IMR-90 (cell line): ENCODE measurements around the gene DPYD. TPM values are rescaled to one million over a fixed set of nuclear protein-coding genes. Genes with fewer than 3 reads are reported as not detected.

Experiments used
- ATAC-seq: fragments of 200-7000 bp; cut with Tn5 transposase; 2 replicates; pipeline ENCODE4 v1.9.1; 2020; ENCODE audit warnings: low read depth, mild to moderate bottlenecking, moderate library complexity
- BruUV-seq: library from RNA; stranded (reverse); fragments of 400-500 nt; replicated peaks from 2 replicates; lab custom pipeline; 2021; lab: Mats Ljungman, UMichigan
- CTCF ChIA-PET: fragments of 300-600 bp; formaldehyde crosslinking; extraction: SDS; loops from one replicate; lab custom pipeline; 2021; ENCODE audit warnings: antibody characterized with exemption; lab: Yijun Ruan, JAX
- POLR2A ChIA-PET: fragments of 300-600 bp; sonication (Branson Sonifier 250); formaldehyde crosslinking; loops from one replicate; lab custom pipeline; 2022; ENCODE audit warnings: antibody characterized with exemption; ENCODE audit not compliant: unreplicated experiment; lab: Charles Lee
- DNase-seq: peaks from one replicate; pipeline ENCODE4 v3.0.0; 2013
- H2AFZ ChIP-seq: replicated peaks from 2 replicates; pipeline ENCODE3; 2013; ENCODE audit warnings: low read length, mild to moderate bottlenecking; ENCODE audit not compliant: poor library complexity
- H2AK5ac ChIP-seq: 2 replicates; pipeline ENCODE4 v1.6.1; 2013; ENCODE audit warnings: low read depth, low read length, inconsistent platforms
- H2AK9ac ChIP-seq: replicated peaks from 2 replicates; pipeline ENCODE3; 2013; ENCODE audit warnings: mild to moderate bottlenecking, low read depth, low read length, moderate library complexity; ENCODE audit not compliant: poor library complexity
- H2BK120ac ChIP-seq: 2 replicates; pipeline ENCODE4 v1.6.1; 2013; ENCODE audit warnings: low read depth, low read length, inconsistent platforms
- H2BK15ac ChIP-seq: 3 replicates; pipeline ENCODE4 v1.6.1; 2013; ENCODE audit warnings: low read depth, low read length, inconsistent platforms
- H2BK20ac ChIP-seq: 2 replicates; pipeline ENCODE4 v1.6.1; 2013; ENCODE audit warnings: low read depth, mild to moderate bottlenecking, inconsistent platforms, low read length, moderate library complexity
- H2BK5ac ChIP-seq: 2 replicates; pipeline ENCODE4 v1.6.1; 2013; ENCODE audit warnings: mild to moderate bottlenecking, low read depth, low read length, inconsistent platforms; ENCODE audit not compliant: poor library complexity, severe bottlenecking
- H3K14ac ChIP-seq: replicated peaks from 2 replicates; pipeline ENCODE4 v1.6.1; 2013; ENCODE audit warnings: low read depth, low read length, inconsistent platforms
- H3K18ac ChIP-seq: 2 replicates; pipeline ENCODE4 v1.6.1; 2013; ENCODE audit warnings: low read depth, low read length, control low read depth
- H3K23ac ChIP-seq: 2 replicates; pipeline ENCODE4 v1.6.1; 2013; ENCODE audit warnings: low read depth, low read length, inconsistent platforms
- H3K27ac ChIP-seq: 2 replicates; pipeline ENCODE4 v1.5.1; 2013; ENCODE audit warnings: mild to moderate bottlenecking, control low read depth, low read length; ENCODE audit not compliant: insufficient read depth
- H3K27me3 ChIP-seq: 2 replicates; pipeline ENCODE4 v1.6.1; 2013; ENCODE audit warnings: low read length; ENCODE audit not compliant: control insufficient read depth, insufficient read depth
- H3K36me3 ChIP-seq: 2 replicates; pipeline ENCODE4 v1.6.1; 2013; ENCODE audit warnings: low read length, mixed read lengths; ENCODE audit not compliant: control insufficient read depth, insufficient read depth
- H3K4ac ChIP-seq: 2 replicates; pipeline ENCODE4 v1.6.1; 2013; ENCODE audit warnings: low read depth, low read length, inconsistent platforms
- H3K4me1 ChIP-seq: 2 replicates; pipeline ENCODE4 v1.6.1; 2013; ENCODE audit warnings: low read length, mixed read lengths; ENCODE audit not compliant: control insufficient read depth, insufficient read depth
- H3K4me2 ChIP-seq: 2 replicates; pipeline ENCODE4 v1.6.1; 2013; ENCODE audit warnings: low read depth, mild to moderate bottlenecking, control low read depth, low read length, moderate library complexity
- H3K4me3 ChIP-seq: 2 replicates; pipeline ENCODE4 v1.5.1; 2013; ENCODE audit warnings: low read depth, mild to moderate bottlenecking, control low read depth, low read length, moderate library complexity; ENCODE audit not compliant: insufficient read depth
- H3K56ac ChIP-seq: 2 replicates; pipeline ENCODE4 v1.6.1; 2013; ENCODE audit warnings: low read length, inconsistent platforms; ENCODE audit not compliant: insufficient read depth; ENCODE audit errors: extremely low read depth
- H3K79me1 ChIP-seq, 2 experiments: 2 replicates each; pipeline ENCODE4 v1.6.1; 2013; ENCODE audit warnings: low read length in 2 of 2, inconsistent platforms in 1 of 2, low read depth in 1 of 2
- H3K9ac ChIP-seq: 2 replicates; pipeline ENCODE4 v1.6.1; 2013; ENCODE audit warnings: low read depth, low read length, control low read depth
- H3K9me1 ChIP-seq: 2 replicates; pipeline ENCODE4 v1.6.1; 2013; ENCODE audit warnings: low read length, inconsistent platforms; ENCODE audit not compliant: insufficient read depth
- H3K9me3 ChIP-seq: 2 replicates; pipeline ENCODE4 v1.6.1; 2013; ENCODE audit warnings: low read length; ENCODE audit not compliant: control insufficient read depth, insufficient read depth
- H4K20me1 ChIP-seq: 2 replicates; pipeline ENCODE4 v1.6.1; 2013; ENCODE audit warnings: low read length, inconsistent platforms; ENCODE audit not compliant: insufficient read depth
- H4K5ac ChIP-seq: 2 replicates; pipeline ENCODE4 v1.6.1; 2013; ENCODE audit warnings: mild to moderate bottlenecking, low read depth, low read length, control low read depth
- H4K8ac ChIP-seq, 2 experiments: 2 replicates each; pipeline ENCODE4 v1.6.1; 2013; ENCODE audit warnings: low read depth in 2 of 2, low read length in 2 of 2, control low read depth in 1 of 2, inconsistent platforms in 1 of 2
- H4K91ac ChIP-seq: 2 replicates; pipeline ENCODE4 v1.6.1; 2013; ENCODE audit warnings: low read depth, low read length, inconsistent platforms; ENCODE audit not compliant: insufficient read depth
- BHLHE40 ChIP-seq: fragments of 150-350 bp; IDR thresholded peaks from 2 replicates; pipeline ENCODE4 v1.6.1; 2016; ENCODE audit warnings: mild to moderate bottlenecking, low read depth, low read length
- CEBPB ChIP-seq: IDR thresholded peaks from 2 replicates; pipeline ENCODE4 v1.6.1; 2012; ENCODE audit warnings: low read depth, low read length, improper control_type of control experiment
- CHD1 ChIP-seq: IDR thresholded peaks from 2 replicates; pipeline ENCODE4 v1.6.1; 2012; ENCODE audit warnings: low read depth, low read length, improper control_type of control experiment
- CTCF ChIP-seq: conservative IDR thresholded peaks from 2 replicates; pipeline ENCODE4 v1.5.1; 2012; ENCODE audit warnings: mild to moderate bottlenecking, low read depth, low read length, improper control_type of control experiment
- FOS ChIP-seq: fragments of 150-350 bp; IDR thresholded peaks from 2 replicates; pipeline ENCODE4 v1.6.1; 2016; ENCODE audit warnings: low read depth, low read length
- MAFK ChIP-seq: IDR thresholded peaks from 2 replicates; pipeline ENCODE4 v1.6.1; 2012; ENCODE audit warnings: low read depth, low read length, improper control_type of control experiment
- MAZ ChIP-seq: IDR thresholded peaks from 2 replicates; pipeline ENCODE4 v1.6.1; 2012; ENCODE audit warnings: low read depth, mild to moderate bottlenecking, low read length, improper control_type of control experiment, moderate library complexity, borderline replicate concordance
- MXI1 ChIP-seq: IDR thresholded peaks from 2 replicates; pipeline ENCODE4 v1.6.1; 2012; ENCODE audit warnings: low read depth, mild to moderate bottlenecking, low read length, moderate library complexity, borderline replicate concordance
- NFE2L2 ChIP-seq: fragments of 150-350 bp; IDR thresholded peaks from 2 replicates; pipeline ENCODE4 v1.6.1; 2016; ENCODE audit warnings: low read depth, mild to moderate bottlenecking, low read length
- POLR2A ChIP-seq: IDR thresholded peaks from 2 replicates; pipeline ENCODE4 v1.6.1; 2012; ENCODE audit warnings: mild to moderate bottlenecking, low read depth, low read length
- RCOR1 ChIP-seq: IDR thresholded peaks from 2 replicates; pipeline ENCODE4 v1.6.1; 2012; ENCODE audit warnings: mild to moderate bottlenecking, low read length, improper control_type of control experiment; ENCODE audit not compliant: insufficient replicate concordance
- RFX5 ChIP-seq: IDR thresholded peaks from 2 replicates; pipeline ENCODE4 v1.8.0; 2012; ENCODE audit warnings: low read depth, mild to moderate bottlenecking, low read length, moderate library complexity
- SMC3 ChIP-seq: fragments of 150-350 bp; IDR thresholded peaks from 2 replicates; pipeline ENCODE4 v1.6.1; 2016; ENCODE audit warnings: low read depth, mild to moderate bottlenecking, antibody characterized with exemption, low read length, moderate library complexity
- USF2 ChIP-seq: fragments of 150-350 bp; IDR thresholded peaks from 2 replicates; pipeline ENCODE4 v1.6.1; 2017; ENCODE audit warnings: mild to moderate bottlenecking, antibody characterized with exemption, low read length, low read depth
- WGBS, 2 experiments: methylation state at CpG; one replicate each; pipeline versions ENCODE4 v1.1.5 to v1.1.7; 2013; ENCODE audit warnings: missing lambda C conversion rate in 2 of 2; ENCODE audit not compliant: insufficient read length in 1 of 2; ENCODE audit errors: extremely low coverage in 2 of 2; 5-methylcytosine and 5-hydroxymethylcytosine counted together
- dilution Hi-C: fragments of 300-500 bp; cut with HindIII; formaldehyde crosslinking; loops from one replicate; pipeline ENCODE4 v1.14.3; 2018; ENCODE audit warnings: low sequenced_read_pairs; ENCODE audit not compliant: unreplicated experiment
- in situ Hi-C: fragments of 300-500 bp; cut with MboI; formaldehyde crosslinking; loops from 3 replicates; pipeline ENCODE4 v1.14.3; 2019; ENCODE audit warnings: low sequenced_read_pairs, inconsistent platforms, mixed read lengths
- intact Hi-C: fragments of 100-400 bp; cut with micrococcal nuclease; formaldehyde crosslinking; loops from 2 replicates; pipeline ENCODE4 v1.10.0; 2022
- polyA plus RNA-seq, 3 experiments: library from polyadenylated mRNA; depleted of rRNA; stranded (reverse); fragments of >200 nt; gene quantifications; 2 replicates each; pipeline ENCODE4 v1.2.3, GENCODE V29; 2012; ENCODE audit warnings: low replicate concordance in 1 of 3
- total RNA-seq: library from RNA; depleted of rRNA; stranded (reverse); fragments of >200 nt; gene quantifications from 2 replicates; pipeline ENCODE4 v1.2.3, GENCODE V29; 2012
- TF ChIP-seq, protein P1 (sequence below): fragments of 150-350 bp; IDR thresholded peaks from 2 replicates; pipeline ENCODE4 v1.6.1; 2016; ENCODE audit warnings: low read depth, mild to moderate bottlenecking, low read length, moderate library complexity, borderline replicate concordance

The DPYD gene
- total and polyA plus RNA-seq, 2 of the 4 experiments (the other 2 are of a cell fraction): 9.3 to 47.3 TPM

- Histone ChIP-seq H3K56ac (no peak overlapping the region), H4K8ac (no peak overlapping the region), H3K23ac (no peak overlapping the region), H3K4me3 (no peak overlapping the region), H2BK15ac (no peak overlapping the region), H2BK120ac (no peak overlapping the region), H2BK20ac (no peak overlapping the region), H3K27ac (no peak overlapping the region), H3K9me3 (no peaks in the 10 kb centered on the region), H3K27me3 (no peaks in the 10 kb centered on the region), H2AFZ (no peak overlapping the region), H4K5ac (no peak overlapping the region), H3K14ac (no peak overlapping the region), H3K4ac (no peak overlapping the region), H2AK5ac (no peak overlapping the region), H3K18ac (no peak overlapping the region), H3K79me1 (no peaks in the 10 kb centered on the region), H2BK5ac (no peak overlapping the region), H3K9ac (no peak overlapping the region), H4K20me1 (no peaks in the 10 kb centered on the region), H3K9me1 (no peaks in the 10 kb centered on the region), H2AK9ac (no peak overlapping the region), H3K4me2 (no peak overlapping the region), H4K91ac (no peak overlapping the region), H3K4me1 (no peaks in the 10 kb centered on the region), H3K36me3 (no peaks in the 10 kb centered on the region)
- intact Hi-C loops (no loop called here), in situ Hi-C loops (no loop called here), dilution Hi-C loops (no loop called here)
- TF ChIP-seq CEBPB: peak; percentile 49; the same call in 1 of the 2 replicates
- no peak for TF ChIP-seq SMC3
- TF ChIP-seq BHLHE40: no peak
- TF ChIP-seq RCOR1: no peak
- no peak for TF ChIP-seq POLR2A
- no peak for TF ChIP-seq MAFK
- 0 out of 2 replicates have a peak, but pooled peaks have one; percentile 19 for TF ChIP-seq USF2
- no peak for TF ChIP-seq CTCF
- no peak for TF ChIP-seq RFX5
- TF ChIP-seq FOS: no peak
- TF ChIP-seq NFE2L2: no peak
- TF ChIP-seq MAZ: no peak
- no peak for TF ChIP-seq CHD1
- no peak for TF ChIP-seq MXI1
- TF ChIP-seq, protein P1, sequence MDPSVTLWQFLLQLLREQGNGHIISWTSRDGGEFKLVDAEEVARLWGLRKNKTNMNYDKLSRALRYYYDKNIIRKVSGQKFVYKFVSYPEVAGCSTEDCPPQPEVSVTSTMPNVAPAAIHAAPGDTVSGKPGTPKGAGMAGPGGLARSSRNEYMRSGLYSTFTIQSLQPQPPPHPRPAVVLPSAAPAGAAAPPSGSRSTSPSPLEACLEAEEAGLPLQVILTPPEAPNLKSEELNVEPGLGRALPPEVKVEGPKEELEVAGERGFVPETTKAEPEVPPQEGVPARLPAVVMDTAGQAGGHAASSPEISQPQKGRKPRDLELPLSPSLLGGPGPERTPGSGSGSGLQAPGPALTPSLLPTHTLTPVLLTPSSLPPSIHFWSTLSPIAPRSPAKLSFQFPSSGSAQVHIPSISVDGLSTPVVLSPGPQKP: no peak
- ChIA-PET CTCF (interaction anchor here (0.6 kb wide), 1 partner anchor 14 kb away, joined by 3 read pairs; no protein-coding TSS in a partner anchor), POLR2A (no interaction called here)
- no CpG with 5 or more reads among the region's 4 CpGs for WGBS, 2 experiments
- no peak for ATAC-seq
- DNase-seq: peak; percentile 50
- BruUV-seq: no TSS peak
Observed at GRCh38 chr1:97412166-97412565, 508.7 kb downstream of the DPYD start.
